WTC11 (cell line): ENCODE data around the gene RBM8A.

Source experiments
- ELF4 ChIP-seq: sonication (generic); formaldehyde crosslinking; IDR thresholded peaks from 2 replicates; pipeline ENCODE4 v1.8.1; 2022; ENCODE audit warnings: low read depth, mild to moderate bottlenecking, moderate library complexity, missing genetic modification reagents
- ETV6 ChIP-seq: sonication (generic); formaldehyde crosslinking; IDR thresholded peaks from 2 replicates; pipeline ENCODE4 v1.8.1; 2022; ENCODE audit warnings: mild to moderate bottlenecking, missing genetic modification reagents
- IRF2 ChIP-seq: sonication (generic); formaldehyde crosslinking; IDR thresholded peaks from 2 replicates; pipeline ENCODE4 v1.8.0; 2022; ENCODE audit warnings: low read depth, missing genetic modification reagents, borderline replicate concordance
- NFYB ChIP-seq: sonication (generic); formaldehyde crosslinking; conservative IDR thresholded peaks from 2 replicates; pipeline ENCODE4 v1.8.0; 2022; ENCODE audit warnings: low read depth, missing genetic modification reagents
- TEAD4 ChIP-seq: sonication (generic); formaldehyde crosslinking; IDR thresholded peaks from 2 replicates; pipeline ENCODE4 v1.8.0; 2022; ENCODE audit warnings: mild to moderate bottlenecking, missing genetic modification reagents
- TP53 ChIP-seq: sonication (generic); formaldehyde crosslinking; IDR thresholded peaks from 2 replicates; pipeline ENCODE4 v1.8.1; 2023; ENCODE audit warnings: mild to moderate bottlenecking, missing genetic modification reagents
- USF2 ChIP-seq: sonication (generic); formaldehyde crosslinking; IDR thresholded peaks from 2 replicates; pipeline ENCODE4 v1.8.1; 2023; ENCODE audit warnings: mild to moderate bottlenecking, missing genetic modification reagents, moderate library complexity
- ZNF121 ChIP-seq: sonication (generic); formaldehyde crosslinking; IDR thresholded peaks from 2 replicates; pipeline ENCODE4 v1.8.0; 2023; ENCODE audit warnings: missing genetic modification reagents
- ZNF263 ChIP-seq: sonication (generic); formaldehyde crosslinking; IDR thresholded peaks from 2 replicates; pipeline ENCODE4 v1.8.1; 2022; ENCODE audit warnings: low read depth, mild to moderate bottlenecking, moderate library complexity, missing genetic modification reagents
- TF ChIP-seq, protein P1 (sequence below): fragments of 200-600 bp; IDR thresholded peaks from 2 replicates; pipeline ENCODE4 v1.8.0; 2022; ENCODE audit warnings: antibody characterized with exemption
- TF ChIP-seq, protein P2 (sequence below): sonication (generic); formaldehyde crosslinking; IDR thresholded peaks from 2 replicates; pipeline ENCODE4 v1.8.0; 2022; ENCODE audit warnings: mild to moderate bottlenecking, missing genetic modification reagents
- TF ChIP-seq, protein P3 (sequence below): sonication (generic); formaldehyde crosslinking; conservative IDR thresholded peaks from 2 replicates; pipeline ENCODE4 v1.8.1; 2022; ENCODE audit warnings: mild to moderate bottlenecking, missing genetic modification reagents
- TF ChIP-seq, protein P4 (sequence below): sonication (generic); formaldehyde crosslinking; IDR thresholded peaks from 2 replicates; pipeline ENCODE4 v1.8.1; 2023; ENCODE audit warnings: mild to moderate bottlenecking, missing genetic modification reagents, borderline replicate concordance
- TF ChIP-seq, protein P5 (sequence below): sonication (generic); formaldehyde crosslinking; IDR thresholded peaks from 2 replicates; pipeline ENCODE4 v1.8.0; 2022; ENCODE audit warnings: mild to moderate bottlenecking, missing genetic modification reagents

- TF ChIP-seq, protein P1, sequence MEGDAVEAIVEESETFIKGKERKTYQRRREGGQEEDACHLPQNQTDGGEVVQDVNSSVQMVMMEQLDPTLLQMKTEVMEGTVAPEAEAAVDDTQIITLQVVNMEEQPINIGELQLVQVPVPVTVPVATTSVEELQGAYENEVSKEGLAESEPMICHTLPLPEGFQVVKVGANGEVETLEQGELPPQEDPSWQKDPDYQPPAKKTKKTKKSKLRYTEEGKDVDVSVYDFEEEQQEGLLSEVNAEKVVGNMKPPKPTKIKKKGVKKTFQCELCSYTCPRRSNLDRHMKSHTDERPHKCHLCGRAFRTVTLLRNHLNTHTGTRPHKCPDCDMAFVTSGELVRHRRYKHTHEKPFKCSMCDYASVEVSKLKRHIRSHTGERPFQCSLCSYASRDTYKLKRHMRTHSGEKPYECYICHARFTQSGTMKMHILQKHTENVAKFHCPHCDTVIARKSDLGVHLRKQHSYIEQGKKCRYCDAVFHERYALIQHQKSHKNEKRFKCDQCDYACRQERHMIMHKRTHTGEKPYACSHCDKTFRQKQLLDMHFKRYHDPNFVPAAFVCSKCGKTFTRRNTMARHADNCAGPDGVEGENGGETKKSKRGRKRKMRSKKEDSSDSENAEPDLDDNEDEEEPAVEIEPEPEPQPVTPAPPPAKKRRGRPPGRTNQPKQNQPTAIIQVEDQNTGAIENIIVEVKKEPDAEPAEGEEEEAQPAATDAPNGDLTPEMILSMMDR, result no peak
- TF ChIP-seq ZNF263, result no peak
- TF ChIP-seq ETV6, result no peak
- TF ChIP-seq USF2 (CRISPR knock-in tag), result no peak
- no peak for TF ChIP-seq TEAD4 (CRISPR knock-in tag)
- TF ChIP-seq, protein P2, sequence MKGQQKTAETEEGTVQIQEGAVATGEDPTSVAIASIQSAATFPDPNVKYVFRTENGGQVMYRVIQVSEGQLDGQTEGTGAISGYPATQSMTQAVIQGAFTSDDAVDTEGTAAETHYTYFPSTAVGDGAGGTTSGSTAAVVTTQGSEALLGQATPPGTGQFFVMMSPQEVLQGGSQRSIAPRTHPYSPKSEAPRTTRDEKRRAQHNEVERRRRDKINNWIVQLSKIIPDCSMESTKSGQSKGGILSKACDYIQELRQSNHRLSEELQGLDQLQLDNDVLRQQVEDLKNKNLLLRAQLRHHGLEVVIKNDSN (CRISPR knock-in tag), result no peak
- no peak for TF ChIP-seq NFYB (CRISPR knock-in tag)
- no peak for TF ChIP-seq TP53 (CRISPR knock-in tag)
- no peak for TF ChIP-seq ELF4
- TF ChIP-seq, protein P3, sequence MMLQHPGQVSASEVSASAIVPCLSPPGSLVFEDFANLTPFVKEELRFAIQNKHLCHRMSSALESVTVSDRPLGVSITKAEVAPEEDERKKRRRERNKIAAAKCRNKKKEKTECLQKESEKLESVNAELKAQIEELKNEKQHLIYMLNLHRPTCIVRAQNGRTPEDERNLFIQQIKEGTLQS (CRISPR knock-in tag), result no peak
- TF ChIP-seq IRF2 (CRISPR knock-in tag), result no peak
- TF ChIP-seq, protein P4, sequence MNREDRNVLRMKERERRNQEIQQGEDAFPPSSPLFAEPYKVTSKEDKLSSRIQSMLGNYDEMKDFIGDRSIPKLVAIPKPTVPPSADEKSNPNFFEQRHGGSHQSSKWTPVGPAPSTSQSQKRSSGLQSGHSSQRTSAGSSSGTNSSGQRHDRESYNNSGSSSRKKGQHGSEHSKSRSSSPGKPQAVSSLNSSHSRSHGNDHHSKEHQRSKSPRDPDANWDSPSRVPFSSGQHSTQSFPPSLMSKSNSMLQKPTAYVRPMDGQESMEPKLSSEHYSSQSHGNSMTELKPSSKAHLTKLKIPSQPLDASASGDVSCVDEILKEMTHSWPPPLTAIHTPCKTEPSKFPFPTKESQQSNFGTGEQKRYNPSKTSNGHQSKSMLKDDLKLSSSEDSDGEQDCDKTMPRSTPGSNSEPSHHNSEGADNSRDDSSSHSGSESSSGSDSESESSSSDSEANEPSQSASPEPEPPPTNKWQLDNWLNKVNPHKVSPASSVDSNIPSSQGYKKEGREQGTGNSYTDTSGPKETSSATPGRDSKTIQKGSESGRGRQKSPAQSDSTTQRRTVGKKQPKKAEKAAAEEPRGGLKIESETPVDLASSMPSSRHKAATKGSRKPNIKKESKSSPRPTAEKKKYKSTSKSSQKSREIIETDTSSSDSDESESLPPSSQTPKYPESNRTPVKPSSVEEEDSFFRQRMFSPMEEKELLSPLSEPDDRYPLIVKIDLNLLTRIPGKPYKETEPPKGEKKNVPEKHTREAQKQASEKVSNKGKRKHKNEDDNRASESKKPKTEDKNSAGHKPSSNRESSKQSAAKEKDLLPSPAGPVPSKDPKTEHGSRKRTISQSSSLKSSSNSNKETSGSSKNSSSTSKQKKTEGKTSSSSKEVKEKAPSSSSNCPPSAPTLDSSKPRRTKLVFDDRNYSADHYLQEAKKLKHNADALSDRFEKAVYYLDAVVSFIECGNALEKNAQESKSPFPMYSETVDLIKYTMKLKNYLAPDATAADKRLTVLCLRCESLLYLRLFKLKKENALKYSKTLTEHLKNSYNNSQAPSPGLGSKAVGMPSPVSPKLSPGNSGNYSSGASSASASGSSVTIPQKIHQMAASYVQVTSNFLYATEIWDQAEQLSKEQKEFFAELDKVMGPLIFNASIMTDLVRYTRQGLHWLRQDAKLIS (CRISPR knock-in tag), result no peak
- TF ChIP-seq, protein P5, sequence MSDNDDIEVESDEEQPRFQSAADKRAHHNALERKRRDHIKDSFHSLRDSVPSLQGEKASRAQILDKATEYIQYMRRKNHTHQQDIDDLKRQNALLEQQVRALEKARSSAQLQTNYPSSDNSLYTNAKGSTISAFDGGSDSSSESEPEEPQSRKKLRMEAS (CRISPR knock-in tag), result no peak
- TF ChIP-seq ZNF121 (CRISPR knock-in tag), result no peak
Measured at GRCh38 chr1:145946477-145946986, 19.2 kb upstream of the RBM8A start.
